NCI-H146 (cell line): ENCODE data around the gene CCDC8.
"Not testable (repeated sequence)": the region's sequence is repeated elsewhere in the genome, so short reads cannot be mapped to it uniquely, and the experiment has no call there.

Source experiments
- DNase-seq: peaks from one replicate; lab custom pipeline; 2025; lab: John Stamatoyannopoulos, UW

The CCDC8 gene

DNA sequence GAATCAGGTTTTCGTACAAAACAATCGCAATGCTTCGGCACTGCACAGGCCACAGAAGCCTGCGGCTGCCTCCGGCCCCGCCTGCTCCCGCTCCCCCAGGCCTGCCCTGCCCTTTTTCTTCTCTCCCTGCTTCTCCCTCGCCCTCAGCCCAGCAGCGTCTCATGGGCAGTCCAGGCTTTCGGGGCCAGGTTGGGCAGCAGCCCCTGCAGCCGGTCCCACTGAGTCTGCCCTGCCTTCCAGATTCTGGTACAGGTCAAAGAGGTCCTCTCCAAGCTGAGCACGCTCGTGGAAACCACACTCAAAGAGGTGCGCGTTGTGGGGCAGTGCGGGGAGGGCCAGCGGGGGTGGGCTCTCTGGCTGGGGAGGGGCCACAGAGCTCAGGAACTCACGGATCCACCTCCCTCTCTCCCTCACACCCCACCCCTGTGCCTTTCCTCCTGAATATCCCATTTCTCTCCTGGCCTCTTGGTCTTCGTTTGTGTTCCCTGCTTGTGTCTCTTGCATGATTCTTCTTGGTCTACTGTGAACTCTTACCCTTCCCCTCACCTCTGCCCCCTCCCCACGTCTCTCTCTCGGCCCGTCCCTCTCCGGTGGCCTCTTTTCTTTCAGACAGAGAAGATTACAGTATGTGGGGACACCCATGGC, 30.1 kb downstream of the CCDC8 start:
- no peak for DNase-seq

DNA sequence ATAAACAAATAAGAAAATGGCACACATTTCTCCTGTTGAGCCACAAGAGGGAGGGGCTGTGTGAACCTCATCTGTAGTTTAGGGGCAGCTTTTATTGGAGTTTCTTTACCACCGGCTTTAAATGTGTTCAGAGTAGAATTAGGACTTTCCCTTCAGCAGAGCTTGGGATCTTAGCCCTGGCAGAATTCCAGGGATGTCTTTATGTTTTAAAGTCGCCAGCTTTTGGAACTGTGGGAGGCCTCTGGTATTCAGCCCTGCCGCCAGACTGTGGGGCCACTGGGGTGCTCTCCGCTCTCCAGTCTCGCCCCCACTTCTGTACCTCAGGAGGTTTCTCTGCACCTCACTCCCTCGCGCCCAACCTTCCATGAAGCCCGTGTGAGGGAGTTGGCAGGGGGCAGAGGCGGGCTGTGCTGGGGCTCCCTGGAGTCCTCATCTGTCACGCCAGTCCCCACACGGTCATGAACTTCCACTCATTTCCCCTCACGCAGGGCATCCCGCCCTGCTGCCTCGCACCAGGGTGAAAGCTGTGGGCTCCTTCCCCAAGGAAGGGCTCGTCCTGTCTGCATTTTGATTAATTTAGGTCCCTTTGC, 31.5 kb downstream of the CCDC8 start:
- no peak for DNase-seq

DNA sequence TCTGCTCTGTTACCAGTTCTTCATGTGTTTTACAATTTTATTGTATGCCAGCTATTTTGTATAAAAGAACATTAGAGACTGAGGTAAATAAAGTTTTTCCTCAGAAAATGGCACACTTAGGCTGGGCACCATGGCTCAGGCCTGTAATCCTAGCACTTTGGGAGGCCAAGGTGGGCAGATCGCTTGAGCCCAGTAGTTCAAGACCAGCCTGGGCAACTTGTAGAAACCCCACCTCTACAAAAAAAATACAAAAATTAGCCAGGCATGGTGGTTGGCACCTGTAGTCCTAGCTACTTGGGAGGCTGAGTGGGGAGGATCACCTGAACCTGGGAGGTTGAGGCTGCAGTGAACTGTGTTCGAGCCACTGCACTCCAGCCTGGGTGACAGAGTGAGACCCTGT, 32.0 kb downstream of the CCDC8 start:
- no peak for DNase-seq

DNA sequence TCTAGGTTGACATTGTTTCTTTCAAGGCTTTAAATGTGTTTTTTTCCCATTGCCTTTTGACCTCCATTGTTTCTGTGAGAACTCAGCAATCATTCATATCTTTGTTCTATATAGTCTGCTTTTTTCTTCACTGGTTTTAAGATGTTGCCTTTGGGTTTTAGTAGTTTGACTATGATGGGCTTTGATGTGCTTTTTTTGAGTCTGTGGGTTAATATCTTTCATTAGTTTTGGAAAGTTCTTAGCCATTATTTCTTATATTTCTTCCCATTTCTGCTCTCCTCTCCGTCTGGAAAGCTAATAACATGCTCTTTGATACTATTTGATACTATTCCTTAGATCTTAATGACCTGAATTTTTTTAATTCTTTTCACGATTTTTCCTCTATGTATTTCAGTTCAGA, 32.7 kb downstream of the CCDC8 start:
- DNase-seq, result no peak

DNA sequence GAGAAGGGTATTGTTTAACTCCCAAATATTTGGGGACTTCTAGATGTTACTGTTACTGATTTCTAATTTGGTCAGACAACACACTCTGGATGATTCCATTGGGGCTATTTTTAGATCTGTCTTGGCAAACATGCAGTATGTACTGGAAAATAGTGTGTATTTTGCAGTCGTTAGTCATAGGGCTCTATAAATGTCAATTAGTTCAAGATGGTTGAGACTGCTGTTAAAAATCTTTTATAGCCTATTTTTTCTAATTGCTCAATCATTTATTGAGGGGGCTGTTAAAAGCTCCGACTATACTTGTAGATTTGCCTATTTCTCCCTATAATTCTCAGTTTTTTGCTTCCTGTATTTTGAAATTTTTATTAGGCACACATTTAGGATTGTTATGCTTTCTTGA, 35.1 kb downstream of the CCDC8 start:
- DNase-seq, result no peak

DNA sequence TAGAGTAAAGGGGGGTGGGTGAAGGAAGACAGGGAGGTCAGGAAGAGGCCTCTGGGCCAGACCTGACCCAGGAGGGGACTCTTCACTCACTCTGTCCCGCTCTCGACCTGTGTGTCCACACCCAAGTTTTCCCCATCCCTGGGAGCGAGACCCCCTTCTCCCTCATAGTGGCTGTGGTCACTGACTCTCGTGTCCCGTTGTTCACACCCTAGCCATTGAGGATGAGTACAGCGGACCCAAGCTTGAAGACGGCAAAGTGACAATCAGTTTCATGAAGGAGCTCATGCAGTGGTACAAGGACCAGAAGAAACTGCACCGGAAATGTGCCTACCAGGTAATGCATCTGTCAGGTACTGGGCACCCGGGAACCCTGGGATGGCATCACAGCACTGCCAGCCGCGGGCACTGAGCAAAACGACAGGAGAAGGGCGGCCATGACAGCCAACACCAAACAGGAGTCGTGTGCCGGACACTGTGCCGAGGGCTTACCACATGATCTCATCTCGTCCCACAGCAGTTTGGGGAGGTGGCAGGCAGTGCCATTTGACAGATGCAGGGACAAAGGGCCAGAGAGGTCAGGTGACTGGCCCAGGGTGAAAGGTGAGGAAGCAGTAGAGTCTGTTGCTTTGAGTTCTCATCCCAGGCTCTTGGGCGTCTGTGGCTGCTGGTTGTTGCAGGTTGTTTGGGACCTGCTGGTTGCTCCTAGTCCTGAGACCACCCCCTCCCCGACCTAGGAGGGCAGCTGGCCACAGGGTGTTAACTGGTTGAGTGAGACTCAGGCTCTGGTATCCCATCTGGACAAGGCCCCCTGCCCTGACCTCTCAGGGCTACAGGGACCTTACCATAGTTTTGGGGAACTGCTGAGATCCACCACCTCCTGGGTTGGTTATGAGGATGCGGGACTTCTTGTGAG, 36.9 kb downstream of the CCDC8 start:
- no peak for DNase-seq

DNA sequence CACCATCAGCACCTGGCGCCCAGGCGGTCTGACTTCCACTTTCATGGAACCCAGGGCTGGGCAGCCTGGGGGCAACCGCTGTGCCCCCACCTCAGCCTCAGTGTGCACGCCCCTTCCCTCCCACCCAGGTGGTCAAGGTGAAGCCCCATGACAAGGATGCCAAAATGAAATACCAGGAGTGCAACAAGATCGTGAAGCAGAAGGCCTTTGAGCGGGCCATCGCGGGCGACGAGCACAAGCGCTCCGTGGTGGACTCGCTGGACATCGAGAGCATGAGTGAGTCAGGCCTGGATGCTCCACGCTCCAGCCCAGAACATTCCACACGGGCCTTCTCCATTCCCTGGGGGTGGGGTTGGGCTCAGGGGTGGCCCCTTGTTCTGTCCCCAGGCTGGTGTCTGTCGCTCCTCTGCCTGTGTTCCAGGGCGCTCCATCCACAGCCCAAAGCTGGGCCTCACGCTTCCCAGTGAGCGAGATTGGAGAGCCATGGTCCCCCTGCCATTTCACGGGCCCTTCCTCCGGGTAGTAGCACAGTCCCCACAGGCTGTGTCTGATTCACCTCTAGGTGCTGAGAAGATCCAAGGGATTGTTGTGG, 37.8 kb downstream of the CCDC8 start:
- DNase-seq, result not testable (repeated sequence)

DNA sequence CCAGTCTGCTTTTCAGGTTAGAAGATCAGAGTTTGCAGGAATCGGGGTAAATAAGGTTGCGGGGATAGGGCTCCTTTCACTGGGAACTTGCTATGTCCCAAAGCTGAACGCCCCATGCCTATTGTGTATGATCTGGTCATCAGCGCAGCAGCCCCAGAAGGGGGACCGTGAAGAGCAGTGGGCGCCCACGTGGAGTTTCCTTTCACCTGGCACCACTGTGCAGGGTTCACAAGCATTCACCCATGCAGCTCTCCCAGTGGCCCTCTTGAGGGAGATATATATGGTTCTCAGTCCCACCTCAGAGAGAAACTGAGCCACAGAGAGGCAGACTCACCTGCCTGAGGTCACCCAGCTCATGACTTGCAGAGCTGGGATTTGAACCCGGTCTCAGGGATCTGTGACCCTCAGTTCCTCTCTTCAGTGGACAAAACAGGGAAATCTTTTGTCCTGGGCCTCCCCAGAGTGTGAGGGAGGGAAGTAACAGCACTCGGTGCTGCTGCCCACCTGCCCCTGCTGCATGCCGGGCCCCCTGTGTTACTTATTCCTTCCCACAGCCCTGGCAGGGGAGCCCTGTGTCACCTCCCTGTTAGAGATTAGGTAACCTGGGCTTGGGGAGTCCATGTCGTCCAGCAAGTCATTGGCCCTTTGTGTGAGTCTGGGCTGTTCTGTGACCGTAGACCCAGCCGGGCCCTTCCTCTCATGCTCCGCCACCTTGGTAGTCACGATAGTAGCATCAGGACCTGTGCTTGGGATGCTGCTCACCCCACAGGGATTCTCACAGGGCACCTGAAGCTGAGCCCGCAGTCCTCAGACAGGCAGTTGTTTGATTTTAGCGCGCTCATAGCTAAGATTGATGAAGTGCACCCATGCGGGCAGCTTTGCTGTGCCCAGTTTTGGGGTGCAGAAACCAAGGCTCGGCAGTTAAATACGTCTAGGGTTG, 38.6 kb downstream of the CCDC8 start:
- DNase-seq, result no peak

DNA sequence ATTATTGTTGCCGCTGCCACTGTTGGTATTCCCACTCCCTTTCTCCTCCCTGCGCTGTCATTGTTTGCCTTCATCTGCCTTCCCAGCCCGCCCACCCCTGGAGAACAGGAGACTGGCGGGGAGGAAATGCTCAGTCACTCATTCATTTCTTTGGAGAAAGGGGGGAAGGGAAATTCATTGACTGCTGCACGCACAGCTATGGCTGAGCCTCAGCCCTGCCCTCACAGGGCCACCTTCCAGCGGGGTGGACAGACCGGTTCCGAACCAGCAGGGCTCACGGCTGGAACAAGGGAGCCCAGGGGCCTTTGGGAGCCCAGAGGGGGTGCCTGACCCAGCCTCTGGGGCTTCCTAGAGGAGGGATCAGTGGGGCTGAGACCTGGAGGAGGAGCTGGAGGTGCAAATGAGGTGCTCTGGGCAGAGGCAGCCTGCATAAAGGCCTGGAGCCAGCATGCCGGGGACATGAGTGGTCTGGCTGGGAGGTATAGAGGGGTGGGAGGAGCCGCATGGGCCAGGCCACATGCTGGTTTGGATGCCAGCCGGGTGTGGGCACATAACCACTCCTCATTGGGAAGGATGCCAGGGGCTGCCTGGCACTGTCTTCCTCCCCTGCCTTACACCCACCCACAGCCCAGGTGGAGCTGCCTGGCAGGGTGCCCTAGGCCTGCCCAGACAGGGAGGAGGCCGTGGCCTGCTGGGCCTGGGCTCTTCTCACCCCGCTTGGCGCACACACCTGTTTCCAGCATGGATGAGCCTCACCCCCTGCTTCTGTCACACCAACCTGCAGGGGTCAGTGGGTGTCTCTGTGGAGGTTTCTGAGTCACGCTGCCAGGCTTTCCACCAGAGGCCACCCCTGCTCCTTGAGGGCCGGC, 39.6 kb downstream of the CCDC8 start:
- DNase-seq, result peak; percentile 64

DNA sequence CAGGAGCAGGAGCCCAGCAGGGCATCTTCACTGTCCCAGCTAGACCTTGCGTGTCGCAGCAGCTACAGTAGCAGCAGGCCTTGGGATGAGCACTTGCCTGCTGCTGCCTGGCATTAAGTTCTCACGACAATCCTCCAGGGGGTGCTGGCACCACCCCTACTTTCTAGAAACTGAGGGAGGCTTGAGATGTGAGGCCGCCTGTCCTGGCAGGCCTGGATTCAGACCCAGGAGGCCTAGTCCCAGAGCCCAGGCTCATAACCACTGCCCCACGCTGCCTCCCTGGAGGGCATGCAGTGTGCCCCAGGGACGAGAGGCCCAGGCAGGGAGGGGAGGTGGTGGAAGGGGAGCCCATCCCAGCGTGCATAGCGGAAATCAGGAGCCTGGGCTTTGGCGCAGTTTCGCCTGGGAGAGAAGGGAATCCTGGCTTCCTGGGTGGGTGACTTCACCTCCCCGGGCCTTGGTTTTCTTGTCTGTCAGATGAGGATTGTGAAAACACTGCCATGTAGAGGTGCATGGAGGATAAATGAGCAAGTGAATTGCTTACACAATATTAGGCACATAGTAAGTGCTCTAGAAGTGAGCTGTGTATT, 40.4 kb downstream of the CCDC8 start:
- DNase-seq, result no peak

DNA sequence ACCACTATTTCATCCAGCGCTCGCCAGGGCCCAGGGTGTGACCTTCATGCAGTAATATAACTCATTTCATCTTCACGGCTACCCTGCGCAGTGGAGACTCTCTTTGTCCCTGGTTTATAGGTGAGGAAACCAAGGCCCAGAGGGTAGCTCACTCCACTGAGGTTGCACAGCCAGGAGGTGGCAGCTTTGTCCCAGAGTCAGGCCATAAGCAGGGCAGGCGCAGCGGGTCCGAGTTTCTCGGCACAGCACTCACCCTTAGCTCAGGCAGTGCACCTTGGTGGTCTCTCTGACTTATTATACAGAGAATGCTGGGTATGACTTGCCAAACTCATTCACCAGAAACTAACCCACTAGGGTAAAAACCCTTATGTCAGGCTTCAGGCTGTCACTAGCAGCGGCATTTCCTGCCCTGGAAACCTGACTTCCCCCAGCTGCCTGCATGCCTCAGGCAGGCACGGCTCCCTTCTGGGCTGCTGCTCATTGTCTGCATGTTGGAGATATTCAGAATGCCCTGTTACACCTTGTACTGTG, 41.9 kb downstream of the CCDC8 start:
- no peak for DNase-seq

DNA sequence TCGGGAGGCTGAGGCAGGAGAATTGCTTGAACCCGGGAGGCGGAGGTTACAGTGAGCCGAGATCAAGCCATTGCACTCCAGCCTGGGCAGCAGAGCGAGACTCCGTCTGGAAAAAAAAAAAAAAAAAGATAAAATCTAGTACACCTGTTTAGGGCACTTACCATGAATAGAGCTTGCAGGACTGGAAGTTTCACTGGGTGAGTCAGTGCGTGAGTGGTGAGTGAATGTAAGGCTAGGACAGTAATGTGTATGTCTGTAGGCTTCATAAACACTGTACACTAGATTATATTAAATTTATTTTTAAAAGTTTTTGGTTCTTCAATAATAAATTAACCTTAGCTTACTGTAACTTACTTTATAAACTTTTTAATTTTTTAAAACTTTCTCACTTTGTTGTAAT, 43.5 kb downstream of the CCDC8 start:
- DNase-seq, result no peak

DNA sequence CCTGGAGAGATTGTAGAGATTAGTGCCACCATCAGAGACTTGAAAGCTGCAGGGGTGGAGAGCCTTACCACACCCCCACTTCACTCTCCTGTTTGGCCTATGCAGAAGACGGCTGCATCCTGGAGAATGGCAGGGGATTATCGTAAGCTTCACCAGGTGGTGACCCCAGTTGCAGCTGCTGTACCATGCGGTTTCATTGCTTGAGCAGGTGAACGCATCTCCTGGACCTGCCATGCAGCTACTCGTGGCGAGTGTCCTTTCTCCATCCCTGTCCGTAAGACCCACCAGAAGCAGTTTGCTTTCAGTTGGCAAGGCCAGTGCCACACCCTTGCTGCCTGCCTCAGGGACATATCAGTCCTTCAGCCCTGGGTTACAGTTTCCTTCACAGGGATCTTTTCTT, 45.2 kb downstream of the CCDC8 start:
- DNase-seq, result no peak

DNA sequence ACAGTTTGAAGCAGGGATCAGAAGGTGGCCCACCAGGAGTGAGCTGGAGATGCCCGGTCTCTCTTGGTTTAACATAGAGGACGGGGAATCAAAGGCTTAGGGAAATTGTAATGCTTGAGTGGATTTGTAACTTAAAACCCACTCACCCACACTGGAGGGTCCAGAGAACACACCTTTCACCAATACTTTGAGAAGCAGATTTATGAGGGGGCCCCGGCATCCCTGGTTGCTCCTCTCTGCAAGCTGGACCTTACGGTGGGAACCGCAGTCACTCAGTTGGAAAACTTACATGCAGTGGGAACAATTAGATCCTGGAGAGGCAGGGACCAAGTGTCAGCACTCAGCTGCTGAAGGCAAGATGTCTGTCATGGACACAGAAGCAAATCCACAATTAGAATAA, 45.9 kb downstream of the CCDC8 start:
- DNase-seq, result no peak

DNA sequence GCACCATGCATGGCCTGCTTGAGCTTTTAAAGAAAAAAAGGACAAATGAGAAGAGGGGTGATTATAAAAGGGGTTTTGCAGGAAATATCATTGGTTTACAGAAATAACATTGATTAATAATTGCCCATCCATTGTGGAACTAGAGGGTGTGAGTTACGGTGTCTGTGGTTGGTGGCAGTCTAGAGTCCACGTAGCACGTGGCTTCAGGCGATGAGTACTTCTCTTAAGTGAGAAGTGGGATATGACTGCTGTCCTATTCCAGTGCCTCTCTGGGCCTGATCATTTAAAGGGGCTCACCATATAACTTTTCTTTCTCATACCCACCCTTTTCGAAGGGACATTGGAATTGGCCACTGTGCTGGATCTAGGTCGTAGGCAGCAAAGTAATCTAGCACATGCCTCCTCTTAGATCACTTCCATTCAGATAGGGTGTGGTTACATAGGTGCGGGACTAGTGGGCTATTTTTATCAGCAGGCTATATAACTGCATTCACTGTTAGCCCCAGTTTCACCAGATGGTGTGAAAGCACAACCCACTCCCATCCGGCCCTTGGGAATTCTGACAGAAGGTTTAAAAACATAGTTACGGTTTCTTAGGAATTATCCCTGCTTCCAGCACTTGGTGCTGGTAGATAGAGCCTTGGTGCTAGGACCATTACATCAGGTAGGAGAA, 46.6 kb downstream of the CCDC8 start:
- DNase-seq, result no peak

DNA sequence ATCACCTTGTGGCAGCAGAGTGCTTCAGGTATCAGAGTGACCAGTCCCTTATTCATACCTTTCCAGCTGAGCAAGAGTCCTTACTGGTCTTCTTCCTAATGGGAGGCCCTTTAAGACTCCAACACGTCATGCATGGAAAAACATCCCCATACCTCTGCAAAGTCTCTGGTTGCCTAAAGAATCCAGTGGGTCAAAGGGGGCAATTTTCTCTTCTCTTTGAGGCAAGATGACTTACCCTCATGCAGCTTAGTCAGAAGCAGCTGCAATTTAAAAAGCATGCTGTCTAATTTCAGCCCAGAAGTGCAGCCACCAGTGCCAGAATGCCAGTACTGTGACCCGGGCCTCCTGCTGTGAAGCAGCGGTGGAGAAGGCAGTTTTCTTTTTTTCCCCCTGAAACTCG, 47.8 kb downstream of the CCDC8 start:
- DNase-seq, result no peak

DNA sequence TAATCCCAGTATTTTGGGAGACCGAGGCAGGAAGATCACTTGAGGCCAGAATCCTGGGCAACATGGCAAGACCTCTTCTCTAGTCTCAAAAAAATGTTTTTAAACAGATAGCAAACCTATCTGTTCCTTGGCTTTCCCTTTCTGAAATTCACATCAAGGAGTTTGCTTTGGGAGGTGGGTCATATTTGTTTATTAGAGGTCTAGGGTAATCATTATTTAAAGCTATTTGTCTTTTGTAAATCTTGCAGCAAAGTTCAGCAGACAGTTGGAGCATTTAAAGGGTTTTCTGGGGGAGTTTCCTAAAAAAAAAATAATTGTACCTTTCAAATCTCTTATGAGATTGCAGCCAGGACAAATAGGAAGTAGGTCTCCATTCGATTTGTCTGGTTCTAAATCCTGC, 49.0 kb downstream of the CCDC8 start:
- no peak for DNase-seq

DNA sequence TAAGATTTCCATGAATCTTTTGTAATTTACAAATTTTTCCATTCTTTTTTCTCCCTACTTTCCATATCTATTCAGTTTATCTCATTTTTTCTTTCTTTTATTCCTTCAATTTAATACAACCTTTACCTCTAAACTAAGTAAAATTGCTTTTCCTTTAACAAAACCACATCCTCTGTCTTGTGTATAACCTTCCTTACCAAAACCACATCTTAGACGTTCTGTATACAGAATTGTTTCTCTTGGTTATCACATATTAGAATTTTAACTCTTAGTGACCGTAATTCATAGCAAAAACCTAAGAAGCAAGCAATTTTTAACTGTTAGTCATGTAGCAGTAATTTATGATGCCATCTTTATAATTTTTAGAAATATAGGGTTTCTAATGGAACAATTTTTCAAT, 51.4 kb downstream of the CCDC8 start:
- DNase-seq, result no peak
